PFSK-1 (cell line): Measurements from ENCODE around the gene PIGM.

Experiments
- TAF1 ChIP-seq: IDR thresholded peaks from 2 replicates; pipeline ENCODE4 v1.6.1; 2012; ENCODE audit warnings: low read length, control low read depth, borderline replicate concordance; ENCODE audit not compliant: insufficient read depth
- TF ChIP-seq, protein P1 (sequence below), 2 experiments: IDR thresholded peaks; 2 replicates each; pipeline versions ENCODE4 v1.6.1 to v1.8.0; 2011 to 2012; ENCODE audit warnings: low read depth in 2 of 2, low read length in 2 of 2, control low read depth in 1 of 2, inconsistent platforms in 1 of 2, mild to moderate bottlenecking in 1 of 2, moderate library complexity in 1 of 2; ENCODE audit not compliant: insufficient read depth in 1 of 2

DNA sequence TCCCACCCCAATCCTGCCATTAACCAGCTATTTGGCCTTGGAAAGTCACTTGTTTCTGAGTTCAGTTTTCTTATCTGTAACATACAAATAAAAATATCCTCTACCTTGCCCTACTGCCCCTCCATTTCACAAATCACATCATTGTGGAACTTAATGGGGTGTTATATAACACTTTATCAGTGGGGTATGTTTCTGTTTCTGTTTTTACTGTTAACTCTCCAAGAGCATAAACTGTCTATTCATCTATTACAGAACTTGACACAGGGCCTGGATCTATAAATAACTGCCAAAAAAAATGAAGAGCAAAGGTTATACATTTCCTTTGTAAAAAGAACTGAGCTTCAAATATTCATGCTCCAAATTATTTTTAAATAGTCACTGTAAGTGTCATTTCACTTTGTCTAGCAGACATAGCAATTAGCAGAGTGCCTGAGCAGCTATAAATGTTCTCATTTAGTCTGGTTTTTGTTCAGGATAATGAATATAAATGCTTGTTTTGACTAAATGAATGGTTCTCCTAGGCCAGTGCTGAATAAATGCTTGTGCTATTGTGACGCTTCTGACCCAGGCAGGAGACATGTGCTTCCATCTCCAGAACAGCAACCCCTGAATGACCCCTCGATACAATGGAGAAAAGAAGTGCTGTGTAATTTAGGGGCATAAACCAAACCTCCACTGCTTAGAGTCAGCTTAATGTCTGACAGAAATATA, 7.4 kb downstream of the PIGM start:
- no peak for TF ChIP-seq TAF1
- TF ChIP-seq, protein P1, sequence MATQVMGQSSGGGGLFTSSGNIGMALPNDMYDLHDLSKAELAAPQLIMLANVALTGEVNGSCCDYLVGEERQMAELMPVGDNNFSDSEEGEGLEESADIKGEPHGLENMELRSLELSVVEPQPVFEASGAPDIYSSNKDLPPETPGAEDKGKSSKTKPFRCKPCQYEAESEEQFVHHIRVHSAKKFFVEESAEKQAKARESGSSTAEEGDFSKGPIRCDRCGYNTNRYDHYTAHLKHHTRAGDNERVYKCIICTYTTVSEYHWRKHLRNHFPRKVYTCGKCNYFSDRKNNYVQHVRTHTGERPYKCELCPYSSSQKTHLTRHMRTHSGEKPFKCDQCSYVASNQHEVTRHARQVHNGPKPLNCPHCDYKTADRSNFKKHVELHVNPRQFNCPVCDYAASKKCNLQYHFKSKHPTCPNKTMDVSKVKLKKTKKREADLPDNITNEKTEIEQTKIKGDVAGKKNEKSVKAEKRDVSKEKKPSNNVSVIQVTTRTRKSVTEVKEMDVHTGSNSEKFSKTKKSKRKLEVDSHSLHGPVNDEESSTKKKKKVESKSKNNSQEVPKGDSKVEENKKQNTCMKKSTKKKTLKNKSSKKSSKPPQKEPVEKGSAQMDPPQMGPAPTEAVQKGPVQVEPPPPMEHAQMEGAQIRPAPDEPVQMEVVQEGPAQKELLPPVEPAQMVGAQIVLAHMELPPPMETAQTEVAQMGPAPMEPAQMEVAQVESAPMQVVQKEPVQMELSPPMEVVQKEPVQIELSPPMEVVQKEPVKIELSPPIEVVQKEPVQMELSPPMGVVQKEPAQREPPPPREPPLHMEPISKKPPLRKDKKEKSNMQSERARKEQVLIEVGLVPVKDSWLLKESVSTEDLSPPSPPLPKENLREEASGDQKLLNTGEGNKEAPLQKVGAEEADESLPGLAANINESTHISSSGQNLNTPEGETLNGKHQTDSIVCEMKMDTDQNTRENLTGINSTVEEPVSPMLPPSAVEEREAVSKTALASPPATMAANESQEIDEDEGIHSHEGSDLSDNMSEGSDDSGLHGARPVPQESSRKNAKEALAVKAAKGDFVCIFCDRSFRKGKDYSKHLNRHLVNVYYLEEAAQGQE (IDR thresholded peaks at IDR 0.05; ENCODE audit: insufficient read depth in 1 of 2, low read depth in 2 of 2, low read length in 2 of 2) = no peak
